22Rv1 (cell line): ENCODE data around the gene PDGFA.

Experiments used
- CTCF ChIP-seq: fragments of 450-650 bp; IDR thresholded peaks from 2 replicates; pipeline ENCODE4 v1.5.1; 2017; ENCODE audit warnings: mild to moderate bottlenecking
- ZFX ChIP-seq: fragments of 450-650 bp; IDR thresholded peaks from 2 replicates; pipeline ENCODE4 v1.6.1; 2017; ENCODE audit warnings: antibody characterized with exemption, borderline replicate concordance

DNA sequence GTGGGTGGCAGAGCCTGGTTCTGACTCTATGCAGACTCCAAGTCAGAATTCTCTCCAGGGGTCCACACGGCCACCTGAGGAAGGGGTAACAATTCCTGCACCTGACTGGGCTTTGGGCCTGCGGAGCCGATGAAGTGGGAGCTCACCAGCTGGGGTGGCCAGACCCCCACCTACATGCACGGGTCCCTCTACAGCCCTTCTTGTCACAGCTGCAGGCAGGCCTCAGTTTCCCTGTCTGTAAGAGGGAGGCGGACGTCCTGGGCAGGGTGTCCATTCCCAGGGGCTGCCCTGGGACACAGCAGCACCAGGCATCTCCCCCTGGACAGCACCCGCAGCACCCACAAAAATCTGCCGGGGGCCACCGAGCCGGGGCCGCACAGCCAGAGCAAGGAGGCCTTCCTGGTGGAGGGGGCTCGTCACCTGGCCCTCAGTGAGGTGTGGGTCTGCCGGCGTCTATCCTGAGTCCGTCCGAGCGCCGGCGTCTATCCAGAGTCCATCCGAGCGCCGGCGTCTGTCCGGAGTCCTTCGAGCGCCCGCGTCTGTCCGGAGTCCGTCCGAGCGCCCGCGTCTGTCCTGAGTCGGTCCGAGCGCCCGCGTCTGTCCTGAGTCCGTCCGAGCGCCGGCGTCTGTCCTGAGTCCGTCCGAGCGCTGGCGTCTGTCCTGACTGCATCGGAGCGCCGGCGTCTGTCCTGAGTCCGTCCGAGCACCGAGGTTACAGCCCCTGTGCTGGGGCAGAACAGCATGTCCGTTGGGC is 65.1 kb downstream of the PDGFA start:
- no peak for TF ChIP-seq CTCF
- TF ChIP-seq ZFX = no peak
